Retinal pigment epithelial cell (primary cell): Measurements from ENCODE around the gene HNMT.
A peak's percentile ranks its signal among the peaks of the same experiment; 100 is the strongest.

Experiments
- DNase-seq: peaks from one replicate; pipeline ENCODE4 v3.0.0-alpha.2; 2010; ENCODE audit warnings: low read depth
- H3K4me3 ChIP-seq: 2 replicates; pipeline ENCODE4 v1.5.1; 2011; ENCODE audit warnings: mild to moderate bottlenecking, low read length, control low read depth, moderate library complexity
- CTCF ChIP-seq: conservative IDR thresholded peaks from 2 replicates; pipeline ENCODE4 v1.5.1; 2011; ENCODE audit warnings: low read depth, low read length, control low read depth, inconsistent platforms

The HNMT gene

DNA sequence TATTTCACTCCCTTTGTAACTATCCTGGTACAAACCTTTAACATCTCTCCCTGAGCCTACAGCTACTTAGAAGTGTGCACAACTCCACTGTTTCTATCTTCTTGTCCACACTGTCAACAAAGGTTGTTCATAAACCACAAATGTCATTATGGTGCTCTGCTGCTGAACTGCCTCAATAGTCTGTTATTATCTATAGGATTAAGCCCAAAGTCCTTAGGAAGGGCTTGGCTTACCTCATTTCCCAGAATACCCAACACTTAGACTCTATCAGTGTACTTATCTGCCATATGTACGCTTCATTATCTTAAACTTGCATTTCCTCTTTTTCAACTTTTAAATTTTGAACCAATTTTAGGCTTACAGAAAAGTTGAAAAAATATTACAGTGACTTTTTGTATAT, 94.2 kb downstream of the HNMT start:
- TF ChIP-seq CTCF = no peak
- DNase-seq = no peak

GRCh38 chr2:138059487-138060300, 95.4 kb downstream of the HNMT start:
- H3K4me3 ChIP-seq = no peak overlapping the region
- TF ChIP-seq CTCF = no peak
- DNase-seq = no peak

More for the DNA sequence above, 94.2 kb downstream of the HNMT start:
- H3K4me3 ChIP-seq = no peak overlapping the region

DNA sequence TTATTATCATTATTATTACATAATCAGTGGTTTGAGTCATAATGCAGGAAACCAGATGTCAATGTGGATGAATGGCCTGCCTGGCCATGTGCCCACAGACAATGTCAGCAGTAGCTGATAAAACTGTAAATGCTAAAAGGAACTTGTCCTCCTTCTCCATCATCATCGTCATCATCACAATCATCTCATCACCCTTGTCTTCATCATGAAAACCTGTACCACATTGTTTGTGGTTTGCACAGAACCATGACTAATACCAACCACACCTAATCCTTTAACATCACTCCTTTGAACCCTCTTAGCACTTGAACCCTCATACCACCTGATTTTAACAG, 96.0 kb downstream of the HNMT start:
- TF ChIP-seq CTCF = no peak
- DNase-seq = peak; percentile 35
- no peak overlapping the region for H3K4me3 ChIP-seq

DNA sequence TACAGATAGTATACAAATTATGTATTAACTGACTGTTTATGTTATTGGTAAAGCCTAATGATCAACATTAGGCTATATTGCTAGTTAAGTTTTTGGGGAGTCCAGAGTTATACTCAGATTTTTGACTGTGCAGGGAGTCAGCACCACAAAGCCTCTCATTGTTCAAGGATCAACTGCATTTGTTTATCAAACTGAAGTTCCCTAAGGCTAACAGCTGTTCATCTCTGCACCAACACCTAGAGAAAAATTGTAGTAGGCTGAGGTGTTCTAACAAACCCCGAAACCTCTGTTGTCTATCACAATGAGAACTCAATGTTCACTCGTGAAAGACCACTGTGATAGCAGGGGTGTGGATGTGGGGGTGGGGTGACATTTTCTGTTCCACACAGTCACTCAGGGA, 97.7 kb downstream of the HNMT start:
- H3K4me3 ChIP-seq = no peak overlapping the region
- TF ChIP-seq CTCF = no peak

GRCh38 chr2:138063181-138063580, 98.9 kb downstream of the HNMT start:
- DNase-seq = no peak
- no peak overlapping the region for H3K4me3 ChIP-seq
- no peak for TF ChIP-seq CTCF

More for the DNA sequence above, 97.7 kb downstream of the HNMT start:
- DNase-seq = no peak
